Ascending aorta (tissue), 2 donors: ENCODE measurements around the gene MOB4. TPM values are rescaled to one million over a fixed set of nuclear protein-coding genes. Genes with fewer than 3 reads are reported as not detected.
"Not testable (repeated sequence)": the region's sequence is repeated elsewhere in the genome, so short reads cannot be mapped to it uniquely, and the experiment has no call there.

ENCODE experiments used
- DNase-seq, 2 donors: peaks; one replicate each; pipeline ENCODE4 v3.0.0-alpha.2; 2019; ENCODE audit warnings: low spot score in 2 of 2
- H3K27ac ChIP-seq, 2 donors: fragments of 200-600 bp; sonication (generic); one replicate each; pipeline ENCODE4 v1.5.1; 2016 to 2017; ENCODE audit warnings: mild to moderate bottlenecking in 1 of 2
- H3K27me3 ChIP-seq: fragments of 200-600 bp; sonication (generic); one replicate; pipeline ENCODE4 v1.5.1; 2017
- H3K36me3 ChIP-seq, 2 donors: fragments of 200-600 bp; sonication (generic); one replicate each; pipeline ENCODE4 v1.5.1; 2016
- H3K4me1 ChIP-seq, 2 donors: fragments of 200-600 bp; sonication (generic); one replicate each; pipeline ENCODE4 v1.5.1; 2016 to 2017; ENCODE audit warnings: mild to moderate bottlenecking in 1 of 2
- H3K4me3 ChIP-seq, 2 donors: fragments of 200-600 bp; sonication (generic); one replicate each; pipeline ENCODE4 v1.5.1; 2016 to 2017; ENCODE audit warnings: mild to moderate bottlenecking in 1 of 2
- H3K9me3 ChIP-seq, 2 donors: fragments of 200-600 bp; sonication (generic); one replicate each; pipeline ENCODE4 v1.5.1; 2016
- intact Hi-C: fragments of 100-400 bp; cut with DNase I; formaldehyde crosslinking; loops from one replicate; pipeline ENCODE4 v1.15.1; 2023
- total RNA-seq: library from RNA; depleted of rRNA; stranded (reverse); fragments of >200 nt; gene quantifications from one replicate; pipeline ENCODE4 v1.1.0, GENCODE V29; 2016
- TF ChIP-seq, protein P1 (sequence below), 3 experiments: fragments of 200-600 bp in 2 of 3; fragments of 450-650 bp in 1 of 3; sonication (generic) in 2 of 3; IDR thresholded peaks; one replicate each; pipeline ENCODE4 v1.5.1; 2016 to 2019; ENCODE audit warnings: antibody characterized with exemption in 3 of 3, mild to moderate bottlenecking in 1 of 3, moderate library complexity in 1 of 3

MOB4 gene
- total RNA-seq, 1 donor from 2014 or later, result 29.2 TPM

GRCh38 chr2:197547163-197547900 is 31.5 kb downstream of the MOB4 start:
- Histone ChIP-seq H3K27ac (no peak overlapping the region), H3K9me3 (no peaks in the 10 kb centered on the region), H3K27me3 (no peaks in the 10 kb centered on the region), H3K4me1 (no peaks in the 10 kb centered on the region), H3K4me3 (no peak overlapping the region), H3K36me3 (peaks cover 37 to 66% of the 10 kb centered on the region in 2 donors)
- intact Hi-C loops, result no loop called here
- TF ChIP-seq, protein P1, sequence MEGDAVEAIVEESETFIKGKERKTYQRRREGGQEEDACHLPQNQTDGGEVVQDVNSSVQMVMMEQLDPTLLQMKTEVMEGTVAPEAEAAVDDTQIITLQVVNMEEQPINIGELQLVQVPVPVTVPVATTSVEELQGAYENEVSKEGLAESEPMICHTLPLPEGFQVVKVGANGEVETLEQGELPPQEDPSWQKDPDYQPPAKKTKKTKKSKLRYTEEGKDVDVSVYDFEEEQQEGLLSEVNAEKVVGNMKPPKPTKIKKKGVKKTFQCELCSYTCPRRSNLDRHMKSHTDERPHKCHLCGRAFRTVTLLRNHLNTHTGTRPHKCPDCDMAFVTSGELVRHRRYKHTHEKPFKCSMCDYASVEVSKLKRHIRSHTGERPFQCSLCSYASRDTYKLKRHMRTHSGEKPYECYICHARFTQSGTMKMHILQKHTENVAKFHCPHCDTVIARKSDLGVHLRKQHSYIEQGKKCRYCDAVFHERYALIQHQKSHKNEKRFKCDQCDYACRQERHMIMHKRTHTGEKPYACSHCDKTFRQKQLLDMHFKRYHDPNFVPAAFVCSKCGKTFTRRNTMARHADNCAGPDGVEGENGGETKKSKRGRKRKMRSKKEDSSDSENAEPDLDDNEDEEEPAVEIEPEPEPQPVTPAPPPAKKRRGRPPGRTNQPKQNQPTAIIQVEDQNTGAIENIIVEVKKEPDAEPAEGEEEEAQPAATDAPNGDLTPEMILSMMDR (IDR thresholded peaks at IDR 0.05), result no peak
- no peak for DNase-seq

- no peaks in the 10 kb centered on the region for H3K9me3 ChIP-seq
- intact Hi-C loops, result no loop called here
- no peaks in the 10 kb centered on the region for H3K4me1 ChIP-seq
- TF ChIP-seq, protein P1 (IDR thresholded peaks at IDR 0.05), result no peak
- H3K36me3 ChIP-seq, result peaks cover 30 to 63% of the 10 kb centered on the region in 2 donors
- no peak overlapping the region for H3K27ac ChIP-seq
- DNase-seq, result no peak
- H3K27me3 ChIP-seq, result no peaks in the 10 kb centered on the region
- no peak overlapping the region for H3K4me3 ChIP-seq
Measured at GRCh38 chr2:197548582-197548981, 32.7 kb downstream of the MOB4 start.

- H3K4me1 ChIP-seq, H3K4me3 ChIP-seq, H3K27me3 ChIP-seq, intact Hi-C loops, H3K27ac ChIP-seq, H3K9me3 ChIP-seq, DNase-seq: not testable (repeated sequence)
- H3K36me3 ChIP-seq, result peaks cover 20 to 57% of the 10 kb centered on the region in 2 donors
Measured at GRCh38 chr2:197551260-197551659, 35.4 kb downstream of the MOB4 start.

GRCh38 chr2:197555467-197555866 is 39.6 kb downstream of the MOB4 start:
- no peak overlapping the region for H3K27ac ChIP-seq

GRCh38 chr2:197556456-197556855 is 40.6 kb downstream of the MOB4 start:
- intact Hi-C loops, result no loop called here
- Histone ChIP-seq H3K4me3 (no peak overlapping the region), H3K36me3 (peaks cover 6 to 43% of the 10 kb centered on the region in 2 donors), H3K9me3 (no peaks in the 10 kb centered on the region), H3K27ac (peak overlapping the region; percentile 22 to 45), H3K27me3 (no peaks in the 10 kb centered on the region), H3K4me1 (no peaks in the 10 kb centered on the region)
- TF ChIP-seq, protein P1 (IDR thresholded peaks at IDR 0.05), result no peak
- no peak for DNase-seq

More at GRCh38 chr2:197555467-197555866, 39.6 kb downstream of the MOB4 start:
- TF ChIP-seq, protein P1 (IDR thresholded peaks at IDR 0.05), result no peak
- Histone ChIP-seq H3K4me1 (no peaks in the 10 kb centered on the region), H3K4me3 (no peak overlapping the region), H3K36me3 (peaks cover 9 to 44% of the 10 kb centered on the region in 2 donors), H3K9me3 (no peaks in the 10 kb centered on the region), H3K27me3 (no peaks in the 10 kb centered on the region)
- intact Hi-C loops, result no loop called here
- DNase-seq, result no peak

GRCh38 chr2:197558393-197558792 is 42.5 kb downstream of the MOB4 start:
- H3K36me3 ChIP-seq, result peaks cover 4 to 31% of the 10 kb centered on the region in 2 donors
- no peak overlapping the region for H3K27ac ChIP-seq
- TF ChIP-seq, protein P1 (IDR thresholded peaks at IDR 0.05), result no peak

More at GRCh38 chr2:197558393-197558792, 42.5 kb downstream of the MOB4 start:
- DNase-seq, result no peak
- no peaks in the 10 kb centered on the region for H3K4me1 ChIP-seq
- H3K27me3 ChIP-seq, result no peaks in the 10 kb centered on the region
- intact Hi-C loops, result no loop called here
- H3K9me3 ChIP-seq, result no peaks in the 10 kb centered on the region
- H3K4me3 ChIP-seq, result no peak overlapping the region
